Hematopoietic multipotent progenitor cell treated with erythropoietin and hydrocortisone succinate and interleukin-3 and kit ligand, for 4 days (in vitro differentiated cells): ENCODE results near the gene PIAS1.
"Not testable (repeated sequence)": the region's sequence is repeated elsewhere in the genome, so short reads cannot be mapped to it uniquely, and the experiment has no call there.

ENCODE experiments used
- DNase-seq: peaks from one replicate; pipeline ENCODE4 v3.0.0-alpha.2; 2015

The PIAS1 gene

DNA sequence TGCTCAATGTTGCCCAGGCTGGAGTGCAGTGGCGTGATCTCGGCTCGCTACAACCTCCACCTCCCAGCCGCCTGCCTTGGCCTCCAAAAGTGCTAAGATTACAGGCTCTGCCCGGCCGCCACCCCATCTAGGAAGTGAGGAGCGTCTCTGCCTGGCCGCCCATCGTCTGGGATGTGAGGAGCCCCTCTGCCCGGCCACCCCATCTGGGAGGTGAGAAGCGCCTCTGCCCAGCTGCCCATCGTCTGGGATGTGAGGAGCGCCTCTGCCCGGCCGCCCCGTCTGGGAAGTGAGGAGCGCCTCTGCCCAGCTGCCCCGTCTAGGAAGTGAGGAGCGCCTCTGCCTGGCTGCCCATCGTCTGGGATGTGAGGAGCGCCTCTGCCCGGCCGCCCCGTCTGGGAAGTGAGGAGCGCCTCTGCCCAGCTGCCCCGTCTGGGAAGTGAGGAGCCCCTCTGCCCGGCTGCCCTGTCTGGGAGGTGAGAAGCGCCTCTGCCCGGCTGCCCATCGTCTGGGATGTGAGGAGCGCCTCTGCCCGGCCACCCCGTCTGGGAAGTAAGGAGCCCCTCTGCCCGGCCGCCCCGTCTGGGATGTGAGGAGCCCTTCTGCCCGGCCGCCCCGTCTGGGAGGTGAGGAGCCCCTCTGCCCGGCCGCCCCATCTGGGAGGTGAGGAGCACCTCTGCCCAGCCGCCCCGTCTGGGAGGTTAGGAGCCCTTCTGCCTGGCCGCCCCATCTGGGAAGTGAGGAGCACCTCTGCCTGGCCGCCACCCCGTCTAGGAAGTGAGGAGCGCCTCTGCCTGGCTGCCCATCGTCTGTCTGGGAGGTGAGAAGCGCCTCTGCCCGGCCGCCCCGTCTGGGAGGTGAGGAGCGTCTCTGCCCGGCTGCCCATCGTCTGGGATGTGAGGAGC lies 167.7 kb downstream of the PIAS1 start:
- DNase-seq, result not testable (repeated sequence)

DNA sequence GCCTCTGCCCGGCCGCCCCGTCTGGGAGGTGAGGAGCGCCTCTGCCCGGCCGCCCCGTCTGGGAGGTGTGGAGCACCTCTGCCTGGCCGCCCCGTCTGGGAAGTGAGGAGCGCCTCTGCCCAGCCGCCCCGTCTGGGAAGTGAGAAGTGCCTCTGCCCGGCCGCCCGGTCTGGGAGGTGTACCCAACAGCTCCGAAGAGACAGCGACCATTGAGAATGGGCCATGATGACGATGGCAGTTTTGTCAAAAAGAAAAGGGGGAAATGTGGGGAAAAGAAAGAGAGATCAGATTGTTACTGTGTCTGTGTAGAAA lies 168.3 kb downstream of the PIAS1 start:
- DNase-seq, result not testable (repeated sequence)

DNA sequence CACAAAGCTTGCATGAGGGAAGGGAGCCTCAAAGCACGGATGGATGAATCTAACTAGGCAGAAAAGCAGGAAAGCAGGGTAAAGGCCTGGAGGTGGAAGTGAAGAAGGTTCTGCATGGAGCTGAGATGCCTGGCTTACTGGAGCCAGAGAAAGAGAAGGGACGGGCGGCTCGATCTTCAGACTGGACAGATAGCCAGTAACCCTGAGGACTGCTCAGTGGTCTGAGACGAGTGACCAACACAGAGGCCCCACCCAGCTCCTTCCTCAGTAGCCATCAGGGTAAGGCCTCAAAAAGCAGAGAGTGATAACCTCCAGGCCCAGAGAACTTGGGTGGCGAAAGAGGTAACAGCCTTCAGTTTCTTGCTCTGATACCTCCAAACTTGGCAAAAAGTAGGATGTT lies 169.1 kb downstream of the PIAS1 start:
- DNase-seq, result no peak

DNA sequence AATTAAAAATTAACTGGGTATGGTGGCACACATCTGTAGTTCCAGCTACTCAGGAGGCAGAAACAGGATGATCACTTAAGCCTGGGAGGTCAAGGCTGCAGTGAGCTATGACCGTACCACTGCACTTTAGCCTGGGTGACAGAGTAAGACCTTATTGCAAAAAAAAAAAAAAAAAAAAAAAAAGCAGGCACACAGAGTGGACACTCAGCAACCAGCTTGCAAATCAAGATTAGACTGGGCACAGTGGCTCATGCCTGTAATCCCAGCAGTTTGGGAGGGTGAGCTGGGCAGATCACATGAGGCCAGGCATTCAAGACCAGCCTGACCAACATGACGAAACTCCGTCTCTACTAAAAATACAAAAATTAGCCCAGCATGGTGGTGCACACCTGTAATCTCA lies 170.0 kb downstream of the PIAS1 start:
- no peak for DNase-seq

DNA sequence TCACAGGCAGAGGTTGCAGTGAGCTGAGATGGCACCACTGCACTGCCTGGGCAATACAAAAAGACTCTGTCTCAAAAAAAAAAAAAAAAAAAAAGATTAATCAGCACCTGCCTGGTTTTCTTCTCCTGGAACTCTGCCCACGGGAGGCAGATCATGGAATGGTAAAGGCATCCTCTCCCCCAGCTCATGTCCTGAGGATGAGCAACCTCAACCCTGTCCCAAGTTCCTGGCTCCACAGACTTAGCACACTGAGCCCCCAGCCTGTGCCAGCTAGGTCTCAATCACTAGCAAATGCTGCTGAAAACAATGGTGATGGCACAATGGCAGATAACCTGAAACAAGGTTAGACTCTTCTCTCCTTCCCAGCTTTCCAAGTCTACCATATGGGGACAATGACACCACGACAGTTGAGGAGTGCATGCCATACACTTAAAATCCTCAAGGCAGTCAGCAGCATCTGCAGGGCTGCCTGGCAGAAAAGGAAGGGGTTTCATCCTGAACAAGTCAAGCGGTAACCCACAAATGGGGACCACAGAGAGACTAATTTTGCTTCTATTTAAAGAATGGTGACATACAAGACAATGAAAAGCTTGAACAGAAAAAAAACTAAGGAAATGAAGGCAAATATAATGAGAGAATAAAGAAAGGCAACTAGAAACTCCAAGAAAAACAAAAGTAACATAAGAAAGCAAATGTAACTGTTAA lies 170.6 kb downstream of the PIAS1 start:
- peak; percentile 76 for DNase-seq

DNA sequence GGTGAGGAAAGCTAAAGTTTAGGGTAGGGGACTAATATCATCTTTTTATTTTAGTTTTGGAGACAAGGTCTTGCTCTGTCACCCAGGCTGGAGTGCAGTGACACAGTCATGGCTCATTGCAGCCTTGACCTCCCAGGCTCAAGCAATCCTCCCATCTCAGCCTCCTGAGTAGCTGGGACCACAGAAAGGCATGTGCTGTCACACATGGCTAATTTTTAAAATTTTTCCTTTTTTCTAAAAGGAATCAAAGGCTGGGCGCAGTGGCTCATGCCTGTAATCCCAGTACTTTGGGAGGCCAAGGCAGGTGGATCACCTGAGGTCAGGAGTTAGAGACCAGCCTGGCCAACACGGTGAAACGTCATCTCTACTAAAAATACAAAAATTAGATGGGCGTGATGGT lies 171.3 kb downstream of the PIAS1 start:
- DNase-seq, result not testable (repeated sequence)

DNA sequence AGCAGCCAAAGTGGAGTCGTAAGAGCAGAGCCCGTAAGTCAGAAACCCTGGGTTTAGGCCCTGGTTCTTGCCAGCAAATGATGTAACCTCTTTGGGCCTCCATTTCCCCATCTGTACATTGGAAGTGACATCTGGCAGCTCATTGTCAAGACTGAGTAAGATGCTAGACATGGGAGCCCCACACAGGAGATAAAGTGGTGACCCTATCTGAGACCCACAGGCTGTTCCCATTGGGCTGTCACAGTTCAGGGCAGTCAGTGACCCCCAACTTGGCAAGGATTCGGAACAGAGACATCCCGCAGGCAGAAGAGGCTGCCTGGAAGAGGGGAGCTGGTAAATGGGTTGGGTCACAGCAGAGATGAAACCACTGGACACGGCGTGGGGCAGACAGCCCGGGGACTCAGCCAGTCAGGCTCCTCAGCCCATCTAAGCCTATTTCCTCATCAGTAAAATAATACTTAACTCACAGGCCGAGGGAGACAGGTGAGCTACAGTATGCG lies 173.6 kb downstream of the PIAS1 start:
- peak; percentile 27 for DNase-seq

DNA sequence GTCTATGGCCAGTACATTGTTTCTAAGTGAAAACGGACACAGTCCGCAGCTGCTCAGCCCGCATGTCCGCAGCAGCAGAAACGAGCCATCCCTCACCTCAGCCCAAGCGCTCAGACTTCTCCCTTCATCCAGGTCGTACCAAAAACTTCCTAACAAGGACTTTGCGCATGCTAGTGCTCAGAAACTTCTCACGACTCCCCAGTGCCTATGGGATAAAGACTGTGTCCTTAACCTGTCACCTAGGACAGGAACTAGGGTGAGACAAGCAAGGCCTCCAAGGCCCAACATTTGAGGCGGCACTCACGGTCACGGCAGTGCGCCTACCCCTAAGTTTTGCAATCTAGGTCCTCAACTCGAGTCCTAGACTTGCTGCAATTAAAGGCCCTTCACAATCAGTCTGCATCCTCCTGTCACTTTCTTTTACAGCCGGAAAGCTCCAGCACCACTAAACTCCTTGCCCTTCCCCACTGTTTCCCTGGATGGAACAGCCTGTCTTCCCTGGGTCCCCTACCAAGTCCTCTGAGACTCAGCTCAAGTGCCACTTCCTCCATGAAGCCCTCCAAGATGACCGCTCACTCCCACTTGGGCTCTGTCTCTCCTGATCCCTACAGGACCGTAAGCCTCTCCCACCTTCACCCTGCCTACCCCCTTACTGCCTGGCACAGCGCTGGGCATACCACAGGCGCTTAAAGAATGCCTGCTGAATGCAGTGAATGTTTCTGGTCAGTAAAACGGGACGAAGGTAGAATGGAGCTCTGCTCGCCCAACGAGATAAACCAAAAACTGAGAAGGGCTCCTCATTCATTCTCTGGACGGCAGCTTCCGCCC lies 174.2 kb downstream of the PIAS1 start:
- peak; percentile 43 for DNase-seq

DNA sequence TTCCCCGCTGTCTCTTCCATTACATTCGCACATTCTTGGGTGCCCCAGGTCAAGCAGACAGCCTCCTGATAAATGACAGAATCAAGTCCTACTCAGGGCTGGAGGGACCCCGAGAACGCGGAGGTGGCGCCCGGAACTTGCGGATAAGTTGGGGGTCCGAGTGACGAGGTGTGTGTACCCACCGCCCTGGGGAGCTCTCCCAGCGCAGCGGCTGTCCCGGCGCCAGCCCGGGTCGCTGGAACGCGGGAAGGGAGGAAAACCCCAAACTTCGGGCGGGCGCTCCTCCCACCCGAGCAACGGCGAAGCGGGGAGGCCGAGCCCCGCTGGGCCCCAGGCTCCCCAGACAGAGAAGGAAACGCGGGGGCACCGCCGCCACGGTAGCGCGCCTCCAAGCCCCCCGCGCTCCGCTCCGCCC lies 174.9 kb downstream of the PIAS1 start:
- peak; percentile 47 for DNase-seq

DNA sequence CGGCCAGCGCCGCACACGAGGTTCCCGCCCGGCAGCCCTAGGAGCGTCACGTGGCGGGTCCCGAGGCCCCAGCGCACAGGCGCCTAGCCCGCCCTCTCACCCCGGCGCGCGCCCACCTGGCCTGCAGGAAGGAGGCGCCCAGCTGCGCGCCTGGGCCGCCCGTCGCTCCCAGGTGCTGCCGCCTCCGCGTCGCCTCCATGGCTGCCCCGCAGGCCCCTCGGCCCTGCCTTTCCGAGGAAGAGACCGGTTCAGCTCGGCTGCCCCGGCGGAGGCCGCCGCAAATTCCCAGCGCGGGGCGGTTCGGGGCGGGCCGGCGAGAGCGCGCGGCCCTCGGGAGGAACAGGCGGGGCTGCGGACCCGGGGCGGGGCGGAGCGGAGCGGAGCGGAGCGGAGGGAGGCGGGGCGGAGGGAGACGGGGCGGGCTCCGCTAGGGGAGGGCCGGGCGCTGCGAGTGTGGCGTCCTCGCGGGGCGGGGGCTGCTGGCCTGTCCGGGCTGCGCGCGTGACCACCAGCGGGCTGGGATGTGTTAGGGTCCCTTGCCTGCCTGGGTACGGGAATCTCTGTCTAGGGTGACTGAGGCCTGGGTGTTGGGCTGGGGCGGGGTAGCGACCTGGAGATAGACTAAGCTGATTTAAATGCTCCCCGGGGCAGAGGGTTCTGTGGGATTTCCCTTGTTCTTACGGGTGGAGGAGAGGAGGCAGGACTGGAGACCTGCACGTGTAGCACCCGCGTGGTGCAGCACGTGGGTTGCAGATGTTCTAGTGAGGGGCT lies 175.5 kb downstream of the PIAS1 start, which contains the start of gene CLN6:
Gene CLN6, minus strand, starts transcription at position 343 of the 771 bp plus-strand sequence. Its CDS starts 144 bp downstream, at position 199.
- DNase-seq, result peak; percentile 93

DNA sequence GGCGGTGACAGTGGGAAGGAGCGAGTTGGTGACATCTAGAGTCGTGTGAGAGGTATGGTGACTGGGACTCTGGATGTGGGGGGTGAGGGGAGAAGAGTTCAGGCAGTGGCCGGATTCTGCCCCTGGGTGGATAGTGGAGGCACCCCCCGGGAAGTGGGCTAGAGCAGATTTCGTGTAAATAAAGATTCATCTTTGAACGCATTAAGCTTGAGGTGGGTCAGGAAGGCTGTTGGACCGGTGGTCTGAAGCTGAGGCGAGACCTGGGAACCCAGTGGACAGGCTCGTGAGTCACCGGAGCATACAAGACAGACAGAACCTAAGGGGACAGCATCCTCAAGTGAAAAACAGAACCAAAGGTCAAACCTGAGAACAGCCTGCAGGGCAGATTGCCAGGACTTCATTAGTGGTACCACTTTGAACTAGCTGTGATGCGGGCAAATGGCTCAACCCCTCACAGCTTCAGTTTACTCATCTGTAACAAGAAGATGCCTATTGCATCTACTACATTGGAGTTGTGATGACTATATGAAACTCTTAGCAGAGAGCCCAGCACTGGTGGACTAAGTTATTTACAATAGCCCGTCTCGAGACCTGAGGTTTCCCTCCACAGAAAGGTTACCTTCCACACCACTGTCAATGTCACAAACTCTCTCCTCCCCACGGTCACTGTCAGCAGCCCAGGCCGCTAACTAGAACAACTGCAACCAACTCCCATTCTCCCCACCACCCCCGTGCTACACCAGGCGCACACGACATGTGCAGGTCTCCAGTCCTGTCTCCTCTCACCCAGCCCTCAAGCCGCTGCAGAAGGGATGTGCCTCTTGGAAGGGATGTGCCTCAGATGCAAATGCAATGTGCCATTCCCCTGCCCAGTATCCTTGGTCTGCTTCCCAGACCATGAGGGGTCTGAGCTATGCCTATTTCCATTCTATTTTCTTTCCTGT lies 176.3 kb downstream of the PIAS1 start:
- peak; percentile 36 for DNase-seq

DNA sequence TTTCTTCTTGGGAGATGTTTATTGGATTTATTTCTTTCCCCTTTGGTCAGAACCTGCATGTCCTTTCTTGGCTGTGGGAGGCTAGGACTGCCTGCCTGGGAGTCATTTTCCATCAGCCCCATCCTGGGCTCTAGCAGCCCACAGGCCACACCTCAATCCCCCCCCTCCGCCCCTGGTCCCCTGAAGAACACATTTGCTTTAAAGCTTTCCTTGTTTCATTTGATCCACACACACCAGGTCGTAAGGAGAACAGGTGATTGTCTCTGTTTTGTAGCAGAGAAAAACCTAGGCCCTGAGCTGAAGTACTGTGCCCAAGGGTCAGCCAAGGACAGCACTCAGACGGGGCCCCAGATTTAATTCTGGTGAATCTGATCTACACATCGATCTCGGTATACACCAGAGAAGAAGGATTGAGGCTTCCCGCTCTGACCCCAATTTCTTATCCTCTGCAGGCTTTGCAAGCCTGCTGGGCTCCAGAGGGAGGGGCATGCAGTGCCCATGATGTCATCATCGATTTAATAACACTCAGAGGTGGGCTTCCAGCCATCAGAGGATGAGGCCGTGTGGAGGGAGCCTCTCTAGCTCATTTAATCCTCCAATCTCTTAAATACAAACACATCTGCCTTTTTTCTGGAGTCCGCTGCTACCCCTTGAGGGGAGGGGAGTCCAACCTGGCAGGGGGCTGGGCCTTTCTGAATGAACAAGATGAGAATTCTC lies 177.1 kb downstream of the PIAS1 start:
- DNase-seq, result no peak

DNA sequence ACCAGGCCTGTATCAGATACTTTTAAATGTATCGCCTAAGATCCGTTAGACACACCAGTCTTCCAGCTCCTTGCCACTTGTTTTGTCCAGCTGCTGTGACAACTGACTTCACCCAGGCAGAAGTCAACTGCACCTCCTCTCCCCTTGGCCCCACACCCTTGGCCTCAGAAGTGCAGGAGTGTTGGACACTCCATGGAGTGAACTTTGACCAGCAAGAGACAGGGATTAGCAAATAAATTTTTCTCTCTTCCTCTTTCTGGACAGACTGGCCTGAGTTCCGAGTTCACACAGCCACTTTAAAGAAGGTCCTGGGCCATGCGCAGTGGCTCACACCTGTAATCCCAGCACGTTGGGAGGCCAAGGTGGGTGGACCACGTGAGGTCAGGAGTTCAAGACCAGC lies 178.3 kb downstream of the PIAS1 start:
- DNase-seq, result no peak

DNA sequence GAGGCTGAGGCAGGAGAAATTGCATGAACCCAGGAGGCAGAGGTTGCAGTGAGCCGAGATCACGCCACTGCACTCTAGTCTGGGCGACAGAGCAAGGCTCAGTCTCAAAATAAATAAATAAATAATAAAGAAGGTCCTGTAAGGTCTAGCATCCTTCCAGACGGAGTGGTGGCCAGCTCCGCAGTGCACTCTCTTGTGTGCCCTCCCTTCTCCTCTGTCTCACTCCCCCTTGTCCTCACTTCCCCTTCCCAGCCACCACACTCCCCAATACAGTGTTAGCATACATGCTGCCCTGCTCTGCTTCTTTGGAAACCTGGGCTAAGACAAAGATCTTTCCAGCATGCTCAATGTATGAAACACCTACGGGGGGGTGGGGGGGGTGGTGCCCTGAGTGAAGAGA lies 178.8 kb downstream of the PIAS1 start:
- DNase-seq, result peak; percentile 81

DNA sequence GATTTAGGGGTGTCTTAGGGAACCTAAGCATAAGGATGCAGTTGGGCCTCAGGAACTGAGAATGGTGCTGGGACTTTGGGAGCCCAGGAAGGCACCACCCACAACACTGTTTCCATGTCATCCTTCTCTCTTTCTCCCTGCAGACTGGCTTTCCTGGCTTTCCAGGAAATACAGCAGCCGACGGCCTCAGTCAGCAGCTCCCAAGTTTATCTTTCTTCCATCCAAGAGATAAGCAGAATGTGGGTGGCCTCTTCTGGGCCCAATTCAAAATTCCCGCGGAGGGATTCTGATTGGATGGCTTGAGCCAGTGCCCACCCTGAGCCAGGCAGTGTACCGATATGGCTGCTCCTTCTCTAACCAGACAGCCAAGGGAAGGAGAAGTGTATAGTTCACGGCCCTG lies 179.9 kb downstream of the PIAS1 start:
- no peak for DNase-seq

DNA sequence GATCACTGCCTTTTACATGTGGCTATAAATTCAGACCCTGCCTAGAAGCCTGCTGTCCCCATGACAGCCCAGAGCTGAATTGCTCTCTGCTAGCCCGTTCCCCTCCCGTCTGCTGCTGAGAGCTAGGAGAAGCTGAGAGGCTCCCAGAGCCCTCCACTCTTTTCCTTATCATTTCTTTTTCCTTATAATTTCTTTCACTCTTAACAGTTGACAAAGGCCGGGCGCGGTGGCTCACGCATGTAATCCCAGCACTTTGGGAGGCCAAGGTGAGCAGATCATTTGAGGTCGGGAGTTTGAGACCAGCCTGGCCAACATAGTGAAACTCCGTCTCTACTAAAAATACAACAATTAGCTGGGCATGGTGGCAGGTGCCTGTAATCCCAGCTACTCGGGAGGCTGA lies 180.4 kb downstream of the PIAS1 start:
- not testable (repeated sequence) for DNase-seq

DNA sequence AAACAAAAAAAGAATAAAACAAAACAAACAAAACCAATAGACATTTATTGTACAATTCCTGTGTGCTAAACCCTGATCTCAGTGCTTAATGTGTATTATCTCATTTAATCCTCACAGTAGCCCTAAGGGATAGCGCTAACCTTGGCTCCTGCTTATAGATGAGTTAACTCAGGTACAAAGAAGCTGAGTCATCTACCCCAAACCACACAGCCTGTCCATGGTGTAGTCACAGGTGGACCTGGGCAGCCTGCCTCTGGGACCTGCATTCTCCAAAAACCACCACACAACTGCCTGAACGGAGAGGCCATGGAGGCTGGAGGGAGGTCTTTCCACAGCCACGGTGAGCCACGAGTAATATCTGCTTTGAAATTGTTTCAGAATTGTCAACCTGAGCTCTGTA lies 180.9 kb downstream of the PIAS1 start:
- no peak for DNase-seq

DNA sequence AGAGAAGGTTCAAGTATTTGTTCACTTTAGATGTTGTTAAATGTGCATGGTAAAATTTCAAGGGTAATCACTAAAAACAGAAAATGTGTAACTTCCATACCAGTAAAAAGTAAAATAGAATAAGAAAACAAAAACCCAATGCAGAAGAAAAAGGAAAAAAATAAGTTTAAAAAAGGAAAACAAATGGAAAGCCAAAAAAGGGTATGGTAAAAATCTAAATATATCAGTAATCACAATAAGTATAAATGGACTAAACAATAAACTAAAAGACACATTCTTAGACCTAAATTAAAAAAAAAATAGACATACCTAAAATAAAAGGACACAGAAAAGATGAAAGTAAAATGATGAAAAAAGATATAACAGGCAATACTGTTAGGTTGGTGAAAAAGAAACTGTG lies 184.9 kb downstream of the PIAS1 start:
- no peak for DNase-seq

DNA sequence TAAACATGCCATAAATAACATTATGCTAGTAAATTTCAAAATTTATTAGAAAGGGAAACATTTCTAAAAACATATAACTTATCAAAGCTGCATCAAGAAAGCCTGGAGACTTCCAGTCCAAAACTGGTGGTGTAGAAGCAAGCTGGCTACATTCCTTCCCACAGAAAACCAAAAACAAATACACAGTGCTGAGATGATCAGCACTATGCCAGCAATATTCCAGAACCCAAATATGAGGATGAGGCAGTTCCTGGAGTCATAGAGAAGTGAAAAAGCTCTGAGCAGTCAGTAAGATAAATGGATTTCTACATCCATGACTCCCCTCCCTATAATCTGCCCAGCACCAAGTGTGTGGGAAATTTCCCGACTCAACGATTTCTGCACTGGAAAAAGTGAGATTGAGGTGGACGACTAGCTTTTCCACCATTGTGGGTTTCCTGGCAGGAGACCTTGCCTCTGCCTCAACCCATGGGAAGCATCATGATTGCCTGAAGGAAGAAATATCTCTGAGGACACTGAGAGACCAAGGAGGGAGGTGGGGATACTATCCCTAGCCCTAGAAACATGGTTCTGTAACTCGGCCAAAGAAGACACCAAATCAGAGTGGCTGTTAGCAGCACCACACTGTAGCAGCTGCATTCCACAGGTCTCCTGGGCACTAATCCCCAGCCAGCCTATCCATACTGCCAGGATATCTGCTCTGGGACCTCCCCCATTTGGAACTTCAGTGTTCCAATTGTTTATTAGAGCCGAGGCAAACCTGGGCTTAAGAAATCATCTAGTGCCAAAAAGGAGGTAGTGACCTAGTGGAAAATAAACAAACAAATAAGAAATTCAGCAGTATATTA lies 187.2 kb downstream of the PIAS1 start:
- no peak for DNase-seq
